Neuronal stem cell (in vitro differentiated cells): ENCODE data around the gene NSFL1C.

Experiments
- DNase-seq: peaks from one replicate; pipeline ENCODE4 v3.0.0-alpha.2; 2013; ENCODE audit warnings: low spot score
- H2AFZ ChIP-seq: one replicate; pipeline ENCODE4 v1.6.1; 2013; ENCODE audit warnings: mild to moderate bottlenecking, low read length, inconsistent platforms
- H2AK5ac ChIP-seq: 2 replicates; pipeline ENCODE4 v1.6.1; 2013; ENCODE audit warnings: low read depth, mild to moderate bottlenecking, inconsistent platforms, low read length, moderate library complexity, mixed read lengths
- H2BK120ac ChIP-seq: 2 replicates; pipeline ENCODE4 v1.6.1; 2013; ENCODE audit warnings: low read depth, mild to moderate bottlenecking, inconsistent platforms, low read length, moderate library complexity, mixed read lengths
- H2BK12ac ChIP-seq: one replicate; pipeline ENCODE4 v1.6.1; 2013; ENCODE audit warnings: low read length, inconsistent platforms
- H2BK15ac ChIP-seq: 2 replicates; pipeline ENCODE4 v1.6.1; 2013; ENCODE audit warnings: mild to moderate bottlenecking, low read length, inconsistent platforms, mixed read lengths
- H2BK5ac ChIP-seq: one replicate; pipeline ENCODE4 v1.6.1; 2013; ENCODE audit warnings: inconsistent platforms, mild to moderate bottlenecking, low read length, moderate library complexity
- H3K14ac ChIP-seq: one replicate; pipeline ENCODE4 v1.6.1; 2013; ENCODE audit warnings: low read length, inconsistent platforms
- H3K18ac ChIP-seq: 2 replicates; pipeline ENCODE4 v1.6.1; 2013; ENCODE audit warnings: low read length, inconsistent platforms
- H3K23ac ChIP-seq: 2 replicates; pipeline ENCODE4 v1.6.1; 2013; ENCODE audit warnings: low read depth, mild to moderate bottlenecking, mixed read lengths, low read length, inconsistent platforms; ENCODE audit not compliant: poor library complexity
- H3K27ac ChIP-seq: replicated peaks from 3 replicates; pipeline ENCODE4 v1.5.1; 2013; ENCODE audit warnings: low read length, inconsistent platforms
- H3K27me3 ChIP-seq, 3 experiments: 2 replicates each; pipeline ENCODE4 v1.6.1; 2013; ENCODE audit warnings: low read length in 3 of 3, mild to moderate bottlenecking in 2 of 3, inconsistent platforms in 1 of 3, low read depth in 1 of 3, mixed read lengths in 1 of 3, moderate library complexity in 1 of 3; ENCODE audit not compliant: control insufficient read depth in 3 of 3, insufficient read depth in 3 of 3
- H3K36me3 ChIP-seq, 2 donors: replicated peaks in 1 of 2; 2 replicates each; pipeline ENCODE4 v1.6.1; 2013; ENCODE audit warnings: low read length in 2 of 2; ENCODE audit not compliant: control insufficient read depth in 2 of 2, insufficient read depth in 2 of 2
- H3K4ac ChIP-seq: 2 replicates; pipeline ENCODE4 v1.6.1; 2013; ENCODE audit warnings: inconsistent platforms, mild to moderate bottlenecking, low read length, moderate library complexity
- H3K4me1 ChIP-seq, 2 donors: 1 replicate in 1 of 2; 2 replicates in 1 of 2; pipeline ENCODE4 v1.6.1; 2013; ENCODE audit warnings: low read length in 2 of 2, low read depth in 1 of 2; ENCODE audit not compliant: control insufficient read depth in 2 of 2, insufficient read depth in 1 of 2
- H3K4me2 ChIP-seq: one replicate; pipeline ENCODE4 v1.6.1; 2013; ENCODE audit warnings: mild to moderate bottlenecking, low read length, inconsistent platforms; ENCODE audit not compliant: insufficient read depth, poor library complexity, severe bottlenecking
- H3K4me3 ChIP-seq, 2 donors: 2 replicates each; pipeline ENCODE4 v1.5.1; 2013; ENCODE audit warnings: low read length in 2 of 2, mild to moderate bottlenecking in 2 of 2, inconsistent platforms in 1 of 2, moderate library complexity in 1 of 2
- H3K79me1 ChIP-seq: one replicate; pipeline ENCODE4 v1.6.1; 2013; ENCODE audit warnings: low read depth, mild to moderate bottlenecking, inconsistent platforms, low read length, moderate library complexity
- H3K9ac ChIP-seq: one replicate; pipeline ENCODE4 v1.6.1; 2013; ENCODE audit warnings: mild to moderate bottlenecking, low read depth, low read length, inconsistent platforms; ENCODE audit not compliant: poor library complexity
- H3K9me3 ChIP-seq, 2 donors: replicated peaks in 1 of 2; 2 replicates each; pipeline versions ENCODE3 to v1.6.1; 2013; ENCODE audit warnings: low read length in 2 of 2, mild to moderate bottlenecking in 2 of 2, inconsistent platforms in 1 of 2, low read depth in 1 of 2, mixed read lengths in 1 of 2, moderate library complexity in 1 of 2; ENCODE audit not compliant: control insufficient read depth in 2 of 2, insufficient read depth in 1 of 2
- H4K8ac ChIP-seq: one replicate; pipeline ENCODE4 v1.6.1; 2013; ENCODE audit warnings: low read depth, mild to moderate bottlenecking, inconsistent platforms, low read length, moderate library complexity
- H4K91ac ChIP-seq: one replicate; pipeline ENCODE4 v1.6.1; 2013; ENCODE audit warnings: low read length, low read depth, mild to moderate bottlenecking, inconsistent platforms; ENCODE audit not compliant: poor library complexity
- WGBS, 2 donors: extraction: QIAGEN DNeasy Blood & Tissue Kit; methylation state at CpG; one replicate each; pipeline ENCODE4 v1.1.7; 2013; ENCODE audit warnings: missing lambda C conversion rate in 2 of 2, mixed read lengths in 1 of 2; ENCODE audit not compliant: insufficient read length in 2 of 2, insufficient replicate concordance in 1 of 2; ENCODE audit errors: extremely low coverage in 2 of 2; 5-methylcytosine and 5-hydroxymethylcytosine counted together

Gene NSFL1C

DNA sequence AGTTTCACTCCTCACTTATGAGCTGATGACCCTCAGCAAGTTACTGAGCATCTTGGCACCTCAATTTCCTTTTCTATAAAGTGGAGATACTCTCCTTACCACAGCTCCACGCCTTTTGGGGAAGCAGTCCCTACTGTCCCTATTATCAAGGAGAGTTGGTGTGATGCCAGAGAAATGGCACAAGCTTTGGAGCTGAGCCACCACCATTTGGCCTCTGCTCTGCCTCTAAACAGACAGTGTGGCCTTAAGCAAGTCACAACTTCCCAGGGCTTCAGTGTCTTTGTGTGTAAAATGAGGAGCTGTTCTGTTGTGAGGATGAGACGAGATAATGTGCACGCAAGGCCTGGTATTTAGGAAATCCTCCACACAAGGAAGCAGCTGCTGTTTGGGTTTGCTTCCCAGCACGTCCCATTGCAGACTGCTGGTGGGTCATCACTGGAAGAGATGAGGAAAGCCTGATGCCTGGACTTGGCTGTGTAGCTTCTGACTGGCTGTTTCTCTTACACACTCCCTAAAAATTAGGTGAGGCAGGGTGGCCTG is 18.5 kb downstream of the NSFL1C start:
- no peak overlapping the region for H2AFZ ChIP-seq
- no peak overlapping the region for H2BK12ac ChIP-seq
- no peak overlapping the region for H2BK15ac ChIP-seq
- no peak overlapping the region for H4K8ac ChIP-seq
- no peaks in the 10 kb centered on the region for H3K4me1 ChIP-seq
- H4K91ac ChIP-seq, result no peak overlapping the region
- H3K36me3 ChIP-seq, result peaks cover 73 to 100% of the 10 kb centered on the region in 2 donors
- no peak overlapping the region for H3K14ac ChIP-seq
- H2BK5ac ChIP-seq, result no peak overlapping the region
- no peak for DNase-seq
- H3K9ac ChIP-seq, result no peak overlapping the region
- no peak overlapping the region for H3K23ac ChIP-seq
- no peak overlapping the region for H2AK5ac ChIP-seq
- no peaks in the 10 kb centered on the region for H3K27me3 ChIP-seq
- WGBS, 2 donors, result no CpG with 5 or more reads among the region's 4 CpGs
- H3K4me2 ChIP-seq, result no peak overlapping the region
- H3K9me3 ChIP-seq, result peaks cover 0 to 21% of the 10 kb centered on the region in 2 donors
- no peaks in the 10 kb centered on the region for H3K79me1 ChIP-seq
- no peak overlapping the region for H3K27ac ChIP-seq
- peak overlapping the region in 1 of 2 donors; percentile 29 for H3K4me3 ChIP-seq
- no peak overlapping the region for H3K18ac ChIP-seq
- no peak overlapping the region for H3K4ac ChIP-seq
- H2BK120ac ChIP-seq, result no peak overlapping the region

DNA sequence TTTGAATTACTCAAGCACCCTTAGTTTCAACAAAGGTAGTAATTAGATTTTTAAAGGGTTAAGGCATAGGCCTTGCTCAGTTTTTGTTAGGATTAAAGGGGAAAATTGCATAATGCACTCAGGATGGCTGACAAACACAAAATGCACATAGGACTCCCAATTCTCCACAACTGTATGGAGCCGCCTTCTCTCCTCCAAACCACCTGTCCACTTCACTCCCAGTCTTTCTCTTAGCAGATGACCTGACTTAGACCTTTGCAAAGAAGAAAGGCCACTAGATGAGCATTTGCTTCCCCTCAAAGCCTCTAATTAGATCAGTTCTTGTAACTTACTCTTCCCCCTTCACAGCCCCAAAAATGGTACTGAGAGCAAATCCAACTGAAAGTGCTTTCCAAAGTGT is 20.1 kb downstream of the NSFL1C start:
- no peak overlapping the region for H3K4me3 ChIP-seq
- H3K14ac ChIP-seq, result no peak overlapping the region
- no peak overlapping the region for H2BK5ac ChIP-seq
- no peak overlapping the region for H2AFZ ChIP-seq
- H3K23ac ChIP-seq, result no peak overlapping the region
- no peaks in the 10 kb centered on the region for H3K27me3 ChIP-seq
- H2BK15ac ChIP-seq, result no peak overlapping the region
- H3K4ac ChIP-seq, result no peak overlapping the region
- no peak overlapping the region for H3K4me2 ChIP-seq
- no peak overlapping the region for H4K8ac ChIP-seq
- no peak overlapping the region for H4K91ac ChIP-seq
- no peaks in the 10 kb centered on the region for H3K4me1 ChIP-seq
- H3K36me3 ChIP-seq, result peaks cover 69 to 99% of the 10 kb centered on the region in 2 donors
- no peak overlapping the region for H2AK5ac ChIP-seq
- no CpG with 5 or more reads among the region's 1 CpG for WGBS, 2 donors
- H2BK12ac ChIP-seq, result no peak overlapping the region
- H3K79me1 ChIP-seq, result no peaks in the 10 kb centered on the region
- H3K9ac ChIP-seq, result no peak overlapping the region
- H3K18ac ChIP-seq, result no peak overlapping the region
- H2BK120ac ChIP-seq, result no peak overlapping the region
- no peak overlapping the region for H3K27ac ChIP-seq
- H3K9me3 ChIP-seq, result peaks cover 0 to 6% of the 10 kb centered on the region in 2 donors
- DNase-seq, result no peak

DNA sequence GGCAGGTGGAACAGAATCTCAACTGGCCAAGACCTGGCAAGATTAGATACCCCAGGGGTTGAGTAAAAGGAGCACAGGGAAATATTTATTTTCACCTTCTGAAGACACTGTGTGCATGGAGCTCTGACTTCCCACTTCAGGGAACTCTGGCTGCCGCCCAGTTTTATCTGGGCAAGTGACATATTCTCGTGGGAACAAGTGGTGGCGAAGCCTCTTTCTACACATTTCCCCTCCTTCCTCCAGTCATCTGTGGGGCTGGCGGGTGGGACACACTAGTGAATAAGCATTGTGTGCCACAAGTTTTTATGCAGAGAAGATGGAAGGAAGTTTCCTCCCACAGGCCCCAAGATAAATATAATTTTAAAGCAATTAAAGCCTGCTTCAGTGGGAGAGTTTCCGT is 23.6 kb downstream of the NSFL1C start:
- no CpG with 5 or more reads among the region's 5 CpGs for WGBS, 2 donors
- DNase-seq, result no peak
- H3K36me3 ChIP-seq, result peaks cover 51 to 80% of the 10 kb centered on the region in 2 donors

DNA sequence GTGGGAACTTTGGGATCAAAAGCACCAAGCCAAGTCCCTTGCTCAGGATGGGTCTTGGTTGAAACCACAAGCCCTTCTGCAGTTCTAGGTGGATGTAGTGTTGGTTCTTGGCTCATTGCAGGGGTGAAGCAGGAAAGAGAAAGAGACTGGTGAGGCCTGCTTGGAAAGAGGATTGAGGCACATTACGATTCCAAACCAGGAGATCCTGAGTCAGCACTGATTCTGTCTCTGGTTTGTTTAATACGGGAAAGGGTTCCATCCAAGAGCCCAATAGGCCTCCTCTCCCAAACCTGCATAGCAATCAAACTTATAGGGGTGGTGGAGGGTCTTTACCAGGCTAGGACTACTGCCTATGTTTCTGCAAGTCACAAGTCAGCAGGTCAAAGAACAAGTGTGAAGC is 24.3 kb downstream of the NSFL1C start:
- no peak overlapping the region for H3K18ac ChIP-seq
- H3K14ac ChIP-seq, result no peak overlapping the region
- H3K9me3 ChIP-seq, result no peaks in the 10 kb centered on the region
- H3K23ac ChIP-seq, result no peak overlapping the region
- no peak overlapping the region for H4K91ac ChIP-seq
- H3K4ac ChIP-seq, result no peak overlapping the region
- no peaks in the 10 kb centered on the region for H3K27me3 ChIP-seq
- no peak overlapping the region for H4K8ac ChIP-seq
- H3K27ac ChIP-seq, result no peak overlapping the region
- no CpG with 5 or more reads among the region's 2 CpGs for WGBS, 2 donors
- H3K4me1 ChIP-seq, result no peaks in the 10 kb centered on the region
- H2AFZ ChIP-seq, result no peak overlapping the region
- H2BK5ac ChIP-seq, result no peak overlapping the region
- H2BK120ac ChIP-seq, result no peak overlapping the region
- H3K4me3 ChIP-seq, result no peak overlapping the region
- H2BK12ac ChIP-seq, result no peak overlapping the region
- H3K79me1 ChIP-seq, result no peaks in the 10 kb centered on the region
- no peak for DNase-seq
- H3K9ac ChIP-seq, result no peak overlapping the region
- no peak overlapping the region for H2BK15ac ChIP-seq
- peaks cover 47 to 73% of the 10 kb centered on the region in 2 donors for H3K36me3 ChIP-seq
- no peak overlapping the region for H3K4me2 ChIP-seq
- H2AK5ac ChIP-seq, result no peak overlapping the region

More for the DNA sequence above, 23.6 kb downstream of the NSFL1C start:
- no peak overlapping the region for H4K8ac ChIP-seq
- H3K14ac ChIP-seq, result no peak overlapping the region
- no peak overlapping the region for H2BK5ac ChIP-seq
- H2BK15ac ChIP-seq, result no peak overlapping the region
- no peak overlapping the region for H3K4ac ChIP-seq
- no peak overlapping the region for H2BK12ac ChIP-seq
- H3K9ac ChIP-seq, result no peak overlapping the region
- no peaks in the 10 kb centered on the region for H3K9me3 ChIP-seq
- H2BK120ac ChIP-seq, result no peak overlapping the region
- no peak overlapping the region for H3K4me2 ChIP-seq
- no peaks in the 10 kb centered on the region for H3K27me3 ChIP-seq
- H3K18ac ChIP-seq, result no peak overlapping the region
- H2AK5ac ChIP-seq, result no peak overlapping the region
- H3K4me3 ChIP-seq, result no peak overlapping the region
- no peaks in the 10 kb centered on the region for H3K79me1 ChIP-seq
- H3K27ac ChIP-seq, result no peak overlapping the region
- no peak overlapping the region for H2AFZ ChIP-seq
- H3K23ac ChIP-seq, result no peak overlapping the region
- H4K91ac ChIP-seq, result no peak overlapping the region
- H3K4me1 ChIP-seq, result no peaks in the 10 kb centered on the region
